Smooth muscle cell (in vitro differentiated cells): ENCODE measurements around the gene MICB. TPM values are rescaled to one million over a fixed set of nuclear protein-coding genes. Genes with fewer than 3 reads are reported as not detected.

Source experiments
- DNase-seq: peaks from one replicate; lab custom pipeline; 2025; ENCODE audit not compliant: unreplicated experiment; lab: John Stamatoyannopoulos, UW
- H2AFZ ChIP-seq: fragments of 200-600 bp; sonication (generic); 2 replicates; pipeline ENCODE4 v1.6.0; 2016; ENCODE audit warnings: antibody characterized with exemption, low read depth, mild to moderate bottlenecking
- H3F3A ChIP-seq: fragments of 200-600 bp; sonication (generic); 2 replicates; pipeline ENCODE4 v1.6.0; 2017; ENCODE audit warnings: antibody characterized with exemption, low read depth
- H3K27ac ChIP-seq: fragments of 200-600 bp; sonication (generic); 2 replicates; pipeline ENCODE4 v1.5.1; 2016; ENCODE audit warnings: low read depth, mild to moderate bottlenecking
- H3K27me3 ChIP-seq: fragments of 200-600 bp; sonication (generic); 2 replicates; pipeline ENCODE4 v1.6.1; 2016; ENCODE audit warnings: low read depth, mild to moderate bottlenecking
- H3K36me3 ChIP-seq: fragments of 200-600 bp; sonication (generic); 2 replicates; pipeline ENCODE4 v1.5.1; 2016; ENCODE audit warnings: low read depth
- H3K4me1 ChIP-seq: fragments of 200-600 bp; sonication (generic); 2 replicates; pipeline ENCODE4 v1.5.1; 2016; ENCODE audit warnings: low read depth
- H3K4me2 ChIP-seq: fragments of 200-600 bp; sonication (generic); 2 replicates; pipeline ENCODE4 v1.6.0; 2016; ENCODE audit warnings: mild to moderate bottlenecking
- H3K4me3 ChIP-seq: fragments of 200-600 bp; sonication (generic); 2 replicates; pipeline ENCODE4 v1.5.1; 2016; ENCODE audit warnings: mild to moderate bottlenecking
- H3K79me2 ChIP-seq: fragments of 200-600 bp; sonication (generic); 2 replicates; pipeline ENCODE4 v1.6.0; 2016; ENCODE audit warnings: low read depth, mild to moderate bottlenecking
- H3K9ac ChIP-seq: fragments of 200-600 bp; sonication (generic); 2 replicates; pipeline ENCODE4 v1.6.0; 2016; ENCODE audit warnings: low read depth
- H3K9me3 ChIP-seq: fragments of 200-600 bp; sonication (generic); replicated peaks from 2 replicates; pipeline ENCODE4 v1.5.1; 2016; ENCODE audit warnings: low read depth
- H4K20me1 ChIP-seq: fragments of 200-600 bp; sonication (generic); 2 replicates; pipeline ENCODE4 v1.6.0; 2016; ENCODE audit warnings: low read depth
- CTCF ChIP-seq: fragments of 200-600 bp; sonication (generic); IDR thresholded peaks from 2 replicates; pipeline ENCODE4 v1.5.1; 2017; ENCODE audit warnings: borderline replicate concordance, mild to moderate bottlenecking, antibody characterized with exemption; ENCODE audit not compliant: insufficient read depth, poor library complexity, severe bottlenecking
- WGBS: methylation state at CpG from one replicate; pipeline ENCODE4 v1.1.7; 2016; ENCODE audit warnings: low lambda C conversion rate; 5-methylcytosine and 5-hydroxymethylcytosine counted together
- polyA plus RNA-seq: library from polyadenylated mRNA; unstranded; fragments of >200 nt; fragmentation: Nextera tagmentation; extraction: Ambion mirVana; gene quantifications from 2 replicates; pipeline ENCODE4 v1.2.1, GENCODE V29; 2016
- total RNA-seq: library from RNA; depleted of rRNA; stranded (reverse); fragments of >200 nt; gene quantifications from 2 replicates; pipeline ENCODE4 v1.2.3, GENCODE V29; 2014

MICB gene
- total and polyA plus RNA-seq, 2 experiments from 2014 or later = 2.4 to 2.9 TPM

GRCh38 chr6:31558318-31558625 lies 60.3 kb downstream of the MICB start:
- no peaks in the 10 kb centered on the region for H3K27me3 ChIP-seq
- WGBS = 96% methylated on average over 8 of the region's 8 CpGs
- no peak for TF ChIP-seq CTCF
- H3K27ac ChIP-seq = peak overlapping the region; percentile 89
- H3K4me1 ChIP-seq = peaks cover 6% of the 10 kb centered on the region
- DNase-seq = no peak
- peaks cover 16% of the 10 kb centered on the region for H3F3A ChIP-seq
- no peak overlapping the region for H3K9ac ChIP-seq
- peaks cover 16% of the 10 kb centered on the region for H3K79me2 ChIP-seq
- H2AFZ ChIP-seq = no peak overlapping the region
- H3K9me3 ChIP-seq = no peaks in the 10 kb centered on the region
- no peak overlapping the region for H3K4me2 ChIP-seq
- no peaks in the 10 kb centered on the region for H4K20me1 ChIP-seq
- no peak overlapping the region for H3K4me3 ChIP-seq
- H3K36me3 ChIP-seq = no peaks in the 10 kb centered on the region

- Histone ChIP-seq H4K20me1 (no peaks in the 10 kb centered on the region), H3F3A (peaks cover 20% of the 10 kb centered on the region), H3K9ac (no peak overlapping the region), H3K27me3 (no peaks in the 10 kb centered on the region), H3K4me1 (peaks cover 6% of the 10 kb centered on the region), H2AFZ (no peak overlapping the region), H3K36me3 (no peaks in the 10 kb centered on the region), H3K4me3 (no peak overlapping the region), H3K4me2 (peak overlapping the region; percentile 50), H3K9me3 (no peaks in the 10 kb centered on the region), H3K79me2 (peaks cover 10% of the 10 kb centered on the region), H3K27ac (peak overlapping the region; percentile 89)
- WGBS = 70% methylated on average over 14 of the region's 14 CpGs
- no peak for DNase-seq
- no peak for TF ChIP-seq CTCF
These were observed 60.9 kb downstream of the MICB start for GRCh38 chr6:31558631-31559500.

GRCh38 chr6:31559606-31559957 lies 61.6 kb downstream of the MICB start:
- H4K20me1 ChIP-seq = no peaks in the 10 kb centered on the region
- H2AFZ ChIP-seq = no peak overlapping the region
- H3K9me3 ChIP-seq = no peaks in the 10 kb centered on the region
- DNase-seq = no peak
- no peaks in the 10 kb centered on the region for H3K27me3 ChIP-seq
- H3K9ac ChIP-seq = peak overlapping the region; percentile 5
- H3K36me3 ChIP-seq = no peaks in the 10 kb centered on the region
- no peak overlapping the region for H3K4me3 ChIP-seq
- TF ChIP-seq CTCF = no peak
- peak overlapping the region; percentile 89 for H3K27ac ChIP-seq
- H3F3A ChIP-seq = peaks cover 21% of the 10 kb centered on the region
- 89% methylated on average over 4 of the region's 4 CpGs for WGBS
- peaks cover 6% of the 10 kb centered on the region for H3K4me1 ChIP-seq
- H3K79me2 ChIP-seq = peaks cover 4% of the 10 kb centered on the region
- H3K4me2 ChIP-seq = peak overlapping the region; percentile 50
